Measurements from ENCODE around the gene IL15RA.
"Not testable (repeated sequence)": the region's sequence is repeated elsewhere in the genome, so short reads cannot be mapped to it uniquely, and the experiment has no call there.

The IL15RA gene

GRCh38 chr10:5949009-5949759, 28.2 kb downstream of the IL15RA start:
- peak; percentile 29 for DNase-seq (ENCODE audit: low spot score)

GRCh38 chr10:5948208-5948585, 29.1 kb downstream of the IL15RA start:
- no peak for DNase-seq (ENCODE audit: low spot score)

- DNase-seq (ENCODE audit: low spot score): no peak
Observed at GRCh38 chr10:5947471-5948207, 29.7 kb downstream of the IL15RA start.

DNA sequence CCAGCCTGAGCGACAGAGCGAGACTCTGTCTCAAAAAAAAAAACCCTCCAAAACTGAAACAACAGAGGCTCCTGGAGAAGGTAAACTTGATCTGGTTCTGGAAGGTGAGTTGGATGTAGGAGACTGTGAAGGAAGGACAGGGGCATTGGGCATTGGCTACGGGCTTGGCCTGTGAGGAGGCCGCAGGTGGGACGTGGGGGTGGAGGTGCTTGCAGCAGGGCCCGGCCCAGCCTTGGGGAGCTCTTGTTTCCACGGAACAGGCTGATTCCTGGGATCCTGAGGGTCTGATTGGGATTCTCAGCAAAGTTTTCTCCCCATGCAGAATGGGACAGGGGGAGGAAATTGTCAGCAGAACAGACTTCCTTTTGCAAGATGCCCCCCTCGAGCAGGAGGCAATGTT, 30.6 kb downstream of the IL15RA start:
- DNase-seq (ENCODE audit: low spot score): no peak

- DNase-seq (ENCODE audit: low spot score): not testable (repeated sequence)
Observed at GRCh38 chr10:5946419-5946775, 30.9 kb downstream of the IL15RA start.

DNA sequence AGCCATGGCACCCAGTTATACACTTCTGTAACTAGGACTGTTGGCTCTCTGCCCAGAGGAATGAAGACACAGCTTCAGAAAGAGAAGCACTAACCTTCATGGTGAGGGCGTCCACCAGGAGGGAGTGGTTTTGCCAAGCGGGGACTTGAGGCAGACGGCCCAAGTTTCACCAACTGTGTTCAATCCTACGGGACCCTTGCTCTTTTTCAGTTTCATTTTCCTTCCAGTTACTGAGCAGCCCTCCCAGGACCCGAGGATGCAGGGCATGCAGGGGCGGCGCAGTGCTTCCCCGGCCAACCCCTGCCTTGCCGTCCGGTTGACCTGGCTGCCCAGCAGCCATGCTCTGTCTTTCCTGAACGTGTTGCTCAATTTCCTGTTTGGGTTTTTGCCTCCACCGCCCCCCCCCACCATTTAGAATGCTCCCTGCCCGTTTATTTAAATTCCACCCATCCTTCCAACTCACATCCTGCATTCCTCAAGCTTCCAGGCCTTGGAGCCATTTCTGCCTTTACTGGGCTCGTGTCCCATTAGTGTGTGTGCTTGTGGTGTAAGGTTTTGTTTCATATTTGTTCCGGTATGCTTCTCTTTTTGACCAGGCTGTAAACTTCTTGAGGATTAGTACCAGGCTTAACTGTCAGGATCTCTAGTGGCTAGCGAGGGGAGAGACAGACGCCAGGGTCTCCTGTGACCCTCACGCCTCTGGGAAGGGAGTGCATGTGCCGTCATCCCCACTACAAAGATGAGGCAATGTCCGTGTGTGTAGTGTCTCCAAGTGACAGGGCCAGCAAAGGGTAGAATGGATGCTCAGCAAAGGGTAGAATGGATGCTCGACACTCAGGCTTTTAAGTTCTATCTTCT, 31.6 kb downstream of the IL15RA start:
- no peak for DNase-seq (ENCODE audit: low spot score)

DNA sequence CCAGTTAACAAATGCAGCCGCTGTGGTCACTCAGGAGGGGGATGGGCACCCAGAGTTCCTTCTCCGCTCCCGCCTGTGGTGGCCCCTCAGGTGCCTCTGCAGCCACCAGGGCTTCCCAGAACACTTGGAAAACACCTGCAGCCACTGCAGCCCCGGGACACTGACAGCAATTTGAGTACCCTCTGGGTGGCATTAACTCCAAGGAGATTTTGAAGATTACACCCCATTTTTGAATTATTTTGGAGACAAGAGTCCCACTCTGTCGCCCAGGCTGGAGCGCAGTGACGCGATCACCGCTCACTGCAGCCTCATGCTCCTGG, 32.2 kb downstream of the IL15RA start:
- no peak for DNase-seq (ENCODE audit: low spot score)

DNA sequence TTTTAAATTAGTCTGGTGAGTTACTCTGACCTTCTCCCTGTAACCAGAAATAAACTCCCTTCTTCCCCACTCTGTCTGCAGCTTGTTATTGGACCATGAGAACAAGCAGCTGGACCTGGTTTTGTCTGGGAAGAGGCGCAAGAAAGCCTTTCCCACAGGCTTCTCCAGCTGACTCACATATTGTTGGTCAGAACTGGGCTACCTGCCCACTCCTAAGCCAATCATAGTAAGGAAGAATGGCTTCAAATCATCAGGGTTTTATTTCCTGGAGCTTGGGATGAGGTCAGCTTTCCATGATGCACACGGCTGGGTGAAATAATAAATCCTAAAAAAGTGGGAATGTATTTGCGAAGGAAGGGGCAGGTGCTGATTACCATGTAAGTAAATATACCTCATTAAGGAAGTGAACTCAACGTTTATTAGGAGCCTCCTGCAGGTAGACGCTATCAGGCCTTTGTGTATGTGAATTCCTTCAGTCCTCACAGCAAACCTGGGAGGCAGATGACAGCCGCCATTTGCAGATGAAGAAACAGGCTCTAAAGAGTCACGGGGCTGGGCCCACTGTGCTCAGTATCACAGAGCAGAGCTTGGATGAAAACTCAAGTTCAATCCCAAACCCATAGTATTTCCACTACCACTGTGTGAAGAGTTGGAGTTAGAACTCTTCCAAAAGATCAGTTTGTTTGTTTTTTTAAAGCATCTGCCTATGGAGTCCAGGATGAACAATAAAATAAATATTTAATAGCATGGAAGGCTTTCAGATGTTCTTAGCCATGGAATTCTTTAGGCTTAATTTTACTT, 32.8 kb downstream of the IL15RA start:
- peak; percentile 12 for DNase-seq (ENCODE audit: low spot score)

- no peak for DNase-seq (ENCODE audit: low spot score)
Observed at GRCh38 chr10:5943536-5943935, 33.8 kb downstream of the IL15RA start.

GRCh38 chr10:5942474-5942873, 34.9 kb downstream of the IL15RA start:
- DNase-seq (ENCODE audit: low spot score): no peak

- no peak for DNase-seq (ENCODE audit: low spot score)
Observed at GRCh38 chr10:5942001-5942400, 35.3 kb downstream of the IL15RA start.

GRCh38 chr10:5941579-5941978, 35.8 kb downstream of the IL15RA start:
- DNase-seq (ENCODE audit: low spot score): no peak

GRCh38 chr10:5940807-5941218, 36.5 kb downstream of the IL15RA start:
- no peak for DNase-seq (ENCODE audit: low spot score)

DNA sequence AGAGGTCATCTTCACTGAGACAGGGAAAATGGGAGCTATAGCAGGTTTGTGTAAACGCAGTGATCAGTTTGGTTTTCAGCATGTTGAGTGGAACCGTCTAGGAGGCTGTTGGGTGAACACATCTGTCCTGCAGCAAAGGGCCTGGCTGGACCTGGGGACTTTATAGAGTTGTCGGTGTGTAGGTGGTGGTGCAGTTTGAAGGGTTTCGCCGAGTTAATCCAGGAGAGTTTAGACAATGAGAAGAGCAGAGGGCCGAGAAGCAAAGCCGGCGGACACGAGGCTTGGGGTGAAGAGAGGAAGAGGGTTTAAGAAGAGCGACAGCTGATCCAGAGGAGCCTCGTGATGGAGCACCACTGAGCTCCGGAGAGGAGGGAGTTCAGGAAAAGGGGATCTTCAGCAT, 39.1 kb downstream of the IL15RA start:
- no peak for DNase-seq (ENCODE audit: low spot score)

DNA sequence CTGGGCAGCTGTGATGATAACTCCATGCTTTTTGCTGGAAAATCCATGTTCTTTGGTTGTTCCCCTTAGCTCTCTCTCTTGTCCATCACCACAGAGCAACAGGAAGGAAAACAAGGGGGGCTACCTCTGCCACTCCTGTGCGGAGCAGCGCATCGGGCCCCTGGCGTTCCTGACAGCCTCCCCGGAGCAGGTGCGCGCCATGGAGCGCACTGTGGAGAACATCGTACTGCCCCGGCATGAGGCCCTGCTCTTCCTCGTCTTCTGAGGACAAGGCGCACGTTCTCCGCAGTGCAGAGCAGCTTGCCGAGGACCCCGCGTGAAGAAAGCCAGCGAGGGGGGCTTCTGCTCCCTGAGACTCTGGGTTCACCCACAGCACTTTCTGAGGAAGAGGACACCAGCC, 40.3 kb downstream of the IL15RA start:
- DNase-seq (ENCODE audit: low spot score): no peak

DNA sequence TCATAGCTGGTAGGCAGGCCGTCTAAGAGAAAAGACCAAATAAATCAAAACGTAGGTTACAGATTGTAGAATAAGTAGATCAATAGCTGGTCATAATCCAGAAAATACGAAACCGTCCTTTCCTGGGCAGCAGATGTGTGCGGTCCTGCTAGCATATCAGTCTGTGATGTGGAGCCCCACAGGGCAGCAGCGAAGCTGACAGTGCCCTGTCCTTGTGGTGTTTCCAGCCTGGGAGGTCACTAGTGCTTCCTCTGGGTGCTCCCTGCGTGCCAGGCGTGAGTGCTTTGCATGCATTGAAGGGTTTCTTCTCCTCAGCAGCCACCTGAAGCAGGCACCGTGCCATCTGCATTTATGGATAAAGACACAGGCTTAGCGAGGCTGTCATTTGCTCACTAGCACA, 41.7 kb downstream of the IL15RA start:
- DNase-seq (ENCODE audit: low spot score): no peak

DNA sequence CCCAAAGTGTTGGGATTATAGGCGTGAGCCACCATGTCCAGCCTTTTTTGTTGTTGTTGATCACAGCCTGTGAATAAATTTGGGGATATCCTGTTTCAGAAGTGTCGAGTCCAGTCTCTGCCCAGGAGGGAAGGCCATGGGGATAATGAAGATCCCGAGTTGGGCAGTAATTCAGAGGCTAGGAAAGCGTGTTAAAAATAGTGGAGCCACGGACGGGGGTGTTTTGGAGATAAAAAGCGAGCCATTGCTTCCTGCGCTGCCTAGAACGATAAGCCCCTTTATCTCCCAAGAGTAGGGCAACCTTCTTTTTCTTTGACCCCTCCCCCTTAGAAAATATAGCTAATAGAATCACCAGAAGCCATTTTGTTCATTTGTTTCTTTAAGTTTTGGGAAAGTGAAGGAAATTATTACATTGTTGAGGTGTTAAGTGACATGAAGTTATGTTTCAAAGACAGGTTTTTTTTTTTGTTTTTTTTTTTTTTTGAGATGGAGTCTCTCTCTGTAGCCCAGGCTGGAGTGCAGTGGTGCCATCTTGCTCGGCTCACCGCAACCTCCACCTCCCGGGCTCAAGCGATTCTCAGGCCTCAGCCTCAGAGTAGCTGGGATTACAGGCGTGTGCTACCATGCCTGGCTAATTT, 43.3 kb downstream of the IL15RA start:
- DNase-seq (ENCODE audit: low spot score): no peak

DNA sequence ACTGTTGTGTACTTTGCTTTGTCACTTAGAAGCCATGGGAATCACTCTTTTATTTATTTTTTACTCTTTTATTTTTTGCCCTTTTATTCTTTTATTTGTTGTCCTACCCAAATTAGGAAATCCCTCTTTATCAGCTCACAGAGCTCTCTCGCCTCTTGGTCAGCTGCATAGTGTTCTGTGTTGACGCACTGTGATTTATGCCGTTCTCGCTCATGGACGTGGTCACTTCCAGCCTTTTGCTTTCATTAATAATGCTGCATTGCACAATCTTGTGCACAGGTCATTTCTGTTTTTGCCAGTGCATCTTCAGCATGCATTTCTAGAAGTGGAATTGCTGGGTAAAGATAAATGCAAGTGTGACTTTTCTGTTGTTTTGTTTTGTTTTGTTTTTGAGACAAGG, 45.0 kb downstream of the IL15RA start:
- no peak for DNase-seq (ENCODE audit: low spot score)

DNA sequence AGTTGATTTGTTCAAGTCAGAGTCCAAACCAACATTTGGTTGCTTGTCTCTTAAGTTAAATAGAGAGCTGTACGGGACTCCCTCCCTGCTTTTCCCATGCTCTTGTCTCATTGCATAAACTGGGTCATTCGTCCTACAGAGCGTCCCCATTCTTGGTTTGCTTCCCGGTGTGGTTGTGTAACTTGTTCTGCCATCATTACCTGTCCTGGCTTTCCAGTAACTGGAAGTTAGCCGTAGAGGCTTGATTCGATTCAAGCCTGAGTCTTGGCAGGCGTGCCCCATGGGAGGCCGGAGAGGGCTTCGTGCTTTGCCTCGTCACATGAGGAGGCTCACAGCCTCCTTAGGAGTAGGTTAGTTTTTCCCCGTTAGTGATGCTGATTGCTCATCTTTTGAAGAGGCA, 47.1 kb downstream of the IL15RA start:
- no peak for DNase-seq (ENCODE audit: low spot score)

DNA sequence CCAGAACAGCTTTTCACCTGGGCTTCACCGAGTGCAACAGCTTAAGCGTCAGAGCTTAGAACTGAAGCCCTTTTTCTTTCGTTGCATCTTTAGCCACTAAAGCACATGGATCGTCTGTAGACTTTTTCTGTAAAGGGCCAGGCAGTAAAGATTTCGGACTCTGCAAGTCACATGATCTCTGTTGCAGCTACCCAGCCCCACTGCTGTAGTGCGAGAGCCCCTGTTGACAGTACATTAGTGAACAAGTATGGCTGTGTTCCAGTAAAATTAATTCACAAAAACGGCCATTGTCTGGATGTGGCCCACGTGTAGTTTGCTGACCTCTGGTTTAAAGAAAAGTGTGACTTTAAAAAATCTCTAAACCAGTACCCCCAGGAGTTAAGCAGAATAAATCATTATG, 47.9 kb downstream of the IL15RA start:
- peak; percentile 31 for DNase-seq (ENCODE audit: low spot score)

DNA sequence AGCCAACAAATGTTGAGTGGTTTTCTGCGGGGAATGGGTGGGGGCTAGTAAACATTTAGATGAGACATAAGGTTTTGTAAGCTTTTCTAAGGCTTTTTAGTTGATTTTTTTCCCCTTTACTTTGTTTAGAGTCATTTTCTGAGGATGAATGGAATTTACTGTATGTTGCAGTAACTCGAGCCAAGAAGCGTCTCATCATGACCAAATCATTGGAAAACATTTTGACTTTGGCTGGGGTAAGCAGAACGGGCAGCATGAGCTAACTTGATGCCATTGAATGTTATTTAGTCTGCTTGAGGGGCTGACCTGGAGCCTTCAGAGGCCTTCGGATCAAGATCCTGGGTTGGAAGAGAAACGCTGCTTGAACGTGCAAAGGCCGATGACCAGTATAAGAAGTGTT, 50.0 kb downstream of the IL15RA start:
- no peak for DNase-seq (ENCODE audit: low spot score)

GRCh38 chr10:5924889-5925288, 52.5 kb downstream of the IL15RA start:
- no peak for DNase-seq (ENCODE audit: low spot score)
